ENCODE results near the gene B4GALNT2.

The B4GALNT2 gene

DNA sequence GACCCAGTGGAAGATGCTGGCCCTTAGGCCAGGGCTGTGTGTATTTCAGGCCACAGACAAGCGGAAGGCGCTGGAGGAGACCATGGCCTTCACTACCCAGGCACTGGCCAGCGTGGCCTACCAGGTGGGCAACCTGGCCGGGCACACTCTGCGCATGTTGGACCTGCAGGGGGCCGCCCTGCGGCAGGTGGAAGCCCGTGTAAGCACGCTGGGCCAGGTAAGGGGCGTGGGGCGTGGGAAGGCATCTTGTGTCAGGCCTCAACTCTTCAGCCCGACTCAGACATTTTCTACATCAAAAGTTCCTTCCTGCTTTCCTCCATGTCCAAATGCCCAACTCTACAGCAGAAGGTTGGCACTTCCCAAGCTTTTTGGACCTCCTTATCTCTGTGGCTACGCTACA lies 83.9 kb downstream of the B4GALNT2 start:
- Mint-ChIP-seq H3K36me3 (ENCODE audit: low read depth) (no peaks in the 10 kb centered on the region), H3K4me3 (no peak overlapping the region), H3K4me1 (ENCODE audit: low read depth) (peaks cover 83% of the 10 kb centered on the region), H3K27me3 (no peaks in the 10 kb centered on the region), H3K9me3 (no peaks in the 10 kb centered on the region), H3K27ac (peak overlapping the region; percentile 85)
- intact Hi-C loops (cut with micrococcal nuclease): no loop called here

- no peaks in the 10 kb centered on the region for H3K9me3 Mint-ChIP-seq
- intact Hi-C loops (cut with micrococcal nuclease): no loop called here
- H3K27me3 Mint-ChIP-seq: no peaks in the 10 kb centered on the region
- peak overlapping the region; percentile 85 for H3K27ac Mint-ChIP-seq
- no peaks in the 10 kb centered on the region for H3K36me3 Mint-ChIP-seq (ENCODE audit: low read depth)
- H3K4me3 Mint-ChIP-seq: peak overlapping the region; percentile 27
- H3K4me1 Mint-ChIP-seq (ENCODE audit: low read depth): peaks cover 80% of the 10 kb centered on the region
These were observed 84.5 kb downstream of the B4GALNT2 start for GRCh38 chr17:49216953-49217650.

GRCh38 chr17:49217651-49218413 lies 85.3 kb downstream of the B4GALNT2 start:
- Mint-ChIP-seq H3K36me3 (ENCODE audit: low read depth) (no peaks in the 10 kb centered on the region), H3K4me1 (ENCODE audit: low read depth) (peaks cover 79% of the 10 kb centered on the region), H3K27ac (peak overlapping the region; percentile 85), H3K27me3 (no peaks in the 10 kb centered on the region), H3K9me3 (no peaks in the 10 kb centered on the region), H3K4me3 (peak overlapping the region; percentile 70)
- intact Hi-C loops (cut with micrococcal nuclease): loop anchor here (2.0 kb wide), 1 partner anchor 25 kb away; no protein-coding TSS in a partner anchor

DNA sequence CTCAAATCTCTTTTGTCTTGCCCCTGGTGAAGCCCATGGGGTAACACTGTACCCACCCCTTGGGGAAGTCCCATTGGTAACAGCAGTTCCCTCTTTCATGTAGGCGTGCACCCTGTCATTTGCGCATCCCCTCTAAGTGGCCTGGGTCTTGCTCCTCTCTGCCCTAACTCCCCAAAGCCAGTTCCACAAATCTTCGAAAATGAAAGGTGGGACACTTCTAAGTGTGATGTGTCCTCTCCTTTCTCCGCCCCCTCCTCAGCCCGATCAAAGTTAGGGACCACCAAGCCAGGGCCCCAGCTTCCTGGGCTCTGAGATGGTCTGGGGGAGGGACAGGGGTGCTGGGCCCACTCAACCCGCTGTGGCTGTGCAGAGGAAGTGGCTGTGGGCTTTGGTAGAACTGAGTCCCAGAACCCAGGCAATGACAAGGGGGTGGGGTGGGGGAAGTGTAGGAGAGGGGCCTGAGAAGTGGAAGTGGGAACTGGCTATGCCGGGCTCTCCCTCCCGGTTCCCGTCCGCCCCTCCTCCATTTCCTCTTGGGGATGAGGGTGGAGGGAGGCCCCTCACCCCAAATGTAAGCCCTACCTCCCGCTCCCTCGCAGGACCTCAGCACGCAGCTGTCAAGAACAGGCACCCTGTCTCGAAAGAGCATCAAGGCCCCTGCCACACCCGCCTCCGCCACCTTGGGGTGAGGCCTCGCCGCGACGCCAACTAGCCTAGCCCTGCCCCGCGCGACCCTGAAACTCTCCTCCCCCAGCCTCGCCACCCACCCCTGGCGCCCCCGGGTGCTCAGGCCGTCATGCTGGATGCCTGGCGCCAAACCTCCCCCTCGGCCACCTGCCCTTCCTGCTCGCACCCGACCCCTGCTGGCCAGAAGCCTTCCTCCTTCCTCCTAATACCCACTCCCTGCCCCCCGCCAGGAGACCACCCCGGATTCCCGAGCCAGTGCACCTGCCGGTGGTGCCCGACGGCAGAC lies 86.7 kb downstream of the B4GALNT2 start:
- H3K27ac Mint-ChIP-seq: peak overlapping the region; percentile 85
- peaks cover 79% of the 10 kb centered on the region for H3K4me1 Mint-ChIP-seq (ENCODE audit: low read depth)
- H3K27me3 Mint-ChIP-seq: peaks cover 14% of the 10 kb centered on the region
- intact Hi-C loops (cut with micrococcal nuclease): loop anchor here (2.0 kb wide), 1 partner anchor 26 kb away; no protein-coding TSS in a partner anchor
- H3K4me3 Mint-ChIP-seq: peak overlapping the region; percentile 21
- no peaks in the 10 kb centered on the region for H3K36me3 Mint-ChIP-seq (ENCODE audit: low read depth)
- H3K9me3 Mint-ChIP-seq: no peaks in the 10 kb centered on the region

- Mint-ChIP-seq H3K27ac (peak overlapping the region; percentile 85), H3K4me1 (ENCODE audit: low read depth) (peaks cover 79% of the 10 kb centered on the region), H3K4me3 (no peak overlapping the region), H3K36me3 (ENCODE audit: low read depth) (no peaks in the 10 kb centered on the region), H3K27me3 (peaks cover 21% of the 10 kb centered on the region), H3K9me3 (no peaks in the 10 kb centered on the region)
- intact Hi-C loops (cut with micrococcal nuclease): loop anchor here (2.0 kb wide), 1 partner anchor 27 kb away; no protein-coding TSS in a partner anchor
These were observed 87.4 kb downstream of the B4GALNT2 start for GRCh38 chr17:49219987-49220386.

- Mint-ChIP-seq H3K27me3 (peaks cover 47% of the 10 kb centered on the region), H3K4me3 (peak overlapping the region; percentile 66), H3K36me3 (ENCODE audit: low read depth) (no peaks in the 10 kb centered on the region), H3K27ac (peak overlapping the region; percentile 40), H3K9me3 (no peaks in the 10 kb centered on the region), H3K4me1 (ENCODE audit: low read depth) (peaks cover 62% of the 10 kb centered on the region)
- intact Hi-C loops (cut with micrococcal nuclease): no loop called here
These were observed 90.6 kb downstream of the B4GALNT2 start for GRCh38 chr17:49223168-49223516.

GRCh38 chr17:49223517-49224197 lies 91.1 kb downstream of the B4GALNT2 start:
- peaks cover 60% of the 10 kb centered on the region for H3K4me1 Mint-ChIP-seq (ENCODE audit: low read depth)

GRCh38 chr17:49224198-49224996 lies 91.8 kb downstream of the B4GALNT2 start:
- Mint-ChIP-seq H3K9me3 (no peaks in the 10 kb centered on the region), H3K36me3 (ENCODE audit: low read depth) (no peaks in the 10 kb centered on the region), H3K4me3 (peak overlapping the region; percentile 66), H3K27ac (peak overlapping the region; percentile 67), H3K4me1 (ENCODE audit: low read depth) (peaks cover 54% of the 10 kb centered on the region), H3K27me3 (peaks cover 57% of the 10 kb centered on the region)
- intact Hi-C loops (cut with micrococcal nuclease): no loop called here

More at GRCh38 chr17:49223517-49224197, 91.1 kb downstream of the B4GALNT2 start:
- Mint-ChIP-seq H3K36me3 (ENCODE audit: low read depth) (no peaks in the 10 kb centered on the region), H3K4me3 (peak overlapping the region; percentile 66), H3K9me3 (no peaks in the 10 kb centered on the region), H3K27me3 (peaks cover 51% of the 10 kb centered on the region), H3K27ac (peak overlapping the region; percentile 67)
- intact Hi-C loops (cut with micrococcal nuclease): no loop called here

DNA sequence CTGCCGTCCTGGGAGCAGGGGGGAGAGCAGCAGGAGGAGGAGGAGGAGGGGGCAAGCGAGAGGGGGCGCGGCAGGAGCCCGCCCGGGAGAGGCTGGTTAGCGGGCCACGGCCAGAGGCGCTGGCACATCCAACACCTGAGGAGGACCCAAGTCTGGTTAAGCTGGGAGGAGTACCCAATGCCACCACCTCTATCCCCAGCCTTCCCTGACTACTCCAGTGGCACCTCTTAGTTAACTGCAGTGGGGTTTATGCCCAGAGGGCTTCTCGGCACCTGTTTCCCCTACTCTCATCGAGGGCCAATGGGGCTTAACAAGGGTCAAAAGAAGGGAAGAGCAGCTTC lies 92.4 kb downstream of the B4GALNT2 start:
- peak overlapping the region; percentile 66 for H3K4me3 Mint-ChIP-seq
- H3K4me1 Mint-ChIP-seq (ENCODE audit: low read depth): peaks cover 53% of the 10 kb centered on the region
- H3K36me3 Mint-ChIP-seq (ENCODE audit: low read depth): no peaks in the 10 kb centered on the region
- no peak overlapping the region for H3K27ac Mint-ChIP-seq
- H3K9me3 Mint-ChIP-seq: no peaks in the 10 kb centered on the region
- intact Hi-C loops (cut with micrococcal nuclease): no loop called here
- H3K27me3 Mint-ChIP-seq: peaks cover 62% of the 10 kb centered on the region

DNA sequence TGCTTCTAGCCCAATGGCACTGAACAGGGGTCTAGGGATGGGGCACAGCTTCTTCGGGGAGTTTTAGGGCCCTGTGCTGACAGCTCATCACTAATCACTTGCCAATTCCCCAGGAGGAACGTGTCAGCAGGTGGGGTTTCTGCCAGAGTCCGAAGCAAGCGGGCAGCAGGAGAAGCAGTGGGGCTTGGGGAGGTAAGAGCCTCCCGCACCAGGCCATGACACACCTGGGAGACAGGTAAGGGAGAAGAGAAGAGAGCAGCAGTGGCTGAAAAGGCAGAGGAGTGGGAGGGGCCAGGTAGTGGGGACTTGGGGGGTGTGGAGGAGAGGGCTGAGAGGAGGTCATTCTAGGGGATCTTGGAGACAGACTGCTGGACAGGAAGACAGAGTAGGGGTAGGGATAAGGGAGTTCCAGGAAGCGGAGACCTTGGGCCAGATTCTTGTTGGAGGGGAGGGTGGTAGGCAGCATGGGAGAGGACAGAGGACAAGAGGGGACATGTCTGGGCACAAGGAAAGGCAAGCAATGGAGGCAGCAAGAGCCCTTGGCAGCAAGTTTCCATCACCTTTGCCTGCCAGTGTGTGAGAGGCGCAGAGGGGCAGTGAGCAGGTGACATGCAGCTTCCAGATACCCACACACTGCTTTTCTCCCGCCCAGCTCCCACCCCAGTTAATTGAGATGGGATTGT lies 93.1 kb downstream of the B4GALNT2 start:
- peaks cover 69% of the 10 kb centered on the region for H3K27me3 Mint-ChIP-seq
- H3K27ac Mint-ChIP-seq: no peak overlapping the region
- no peaks in the 10 kb centered on the region for H3K9me3 Mint-ChIP-seq
- intact Hi-C loops (cut with micrococcal nuclease): no loop called here
- no peak overlapping the region for H3K4me3 Mint-ChIP-seq
- H3K36me3 Mint-ChIP-seq (ENCODE audit: low read depth): peaks cover 4% of the 10 kb centered on the region
- H3K4me1 Mint-ChIP-seq (ENCODE audit: low read depth): peaks cover 54% of the 10 kb centered on the region

All from dendritic cell treated with granulocyte-macrophage colony-stimulating factor and Interleukin-4, amounts not matched to agents 40 ng/mL and 50 ng/mL, for 4 days (primary cell).